SU-DHL-6 (cell line): ENCODE data around the gene AQP1.

Experiments
- CTCF ChIP-seq: fragments of 200-600 bp; sonication (generic); IDR thresholded peaks from one replicate; pipeline ENCODE4 v1.5.1; 2017; ENCODE audit warnings: antibody characterized with exemption, mild to moderate bottlenecking, low read length, moderate library complexity; ENCODE audit not compliant: insufficient read depth, poor library complexity, severe bottlenecking
- EZH2phosphoT487 ChIP-seq: fragments of 200-600 bp; sonication (generic), shearing (Covaris generic); conservative IDR thresholded peaks from 2 replicates; pipeline ENCODE4 v1.6.1; 2018; ENCODE audit warnings: mild to moderate bottlenecking, antibody characterized with exemption, low read length, moderate library complexity, mixed read lengths

- TF ChIP-seq CTCF, result no peak
- TF ChIP-seq EZH2phosphoT487, result no peak
Observed at GRCh38 chr7:30933124-30933974, 21.7 kb downstream of the AQP1 start.
